ENCODE measurements around the gene MDH1B.
"Not testable (repeated sequence)": the region's sequence is repeated elsewhere in the genome, so short reads cannot be mapped to it uniquely, and the experiment has no call there.

Gene MDH1B

DNA sequence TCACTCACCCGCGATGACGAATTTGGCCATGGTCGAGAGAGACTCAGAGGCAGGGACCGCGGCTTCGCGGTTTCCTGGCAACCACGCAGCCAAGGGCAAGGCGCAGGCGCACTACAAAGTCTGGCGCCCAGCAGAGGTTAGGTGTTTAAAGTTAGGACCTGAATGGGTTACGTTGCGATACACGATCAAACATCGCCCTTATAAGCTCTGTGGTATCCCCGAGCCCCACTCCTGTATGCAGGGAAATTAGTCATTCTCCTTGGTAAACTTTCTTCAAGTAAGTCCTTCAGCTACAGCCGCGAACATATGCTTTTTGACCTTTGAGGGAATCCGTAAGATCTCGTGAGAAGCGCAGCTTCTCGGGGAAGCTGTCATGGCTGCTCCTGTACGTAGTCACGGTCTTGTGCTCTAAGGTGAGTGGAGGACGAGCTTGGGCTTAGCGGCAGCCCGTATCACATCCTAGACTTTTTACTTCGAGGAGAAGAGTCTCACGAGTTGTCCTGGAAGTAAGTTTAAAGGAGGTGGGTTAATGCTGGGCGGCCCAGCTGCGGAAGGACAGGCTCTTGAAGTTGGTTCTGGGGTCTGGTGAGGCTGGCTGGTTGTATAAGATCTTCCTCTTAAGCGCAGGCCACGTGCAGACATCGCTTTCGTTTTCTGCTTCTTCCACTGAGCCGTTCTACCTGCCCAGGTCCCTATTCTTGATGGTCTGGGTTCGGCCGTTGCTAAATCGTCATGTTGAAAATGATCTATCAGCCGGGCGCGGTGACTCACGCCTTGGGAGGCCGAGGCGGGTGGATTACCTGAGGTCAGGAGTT lies at the start of gene MDH1B, which contains the start of gene FASTKD2:
Gene MDH1B (minus strand): TSS at position 87 of the 815 bp plus-strand sequence. CDS start 57 bp downstream, at position 30.
Gene FASTKD2 (plus strand): TSS at position 365 of the 815 bp plus-strand sequence. CDS start 1,088 bp downstream, outside the sequence.
- in situ Hi-C loops (cut with MboI; ENCODE audit: low sequenced_read_pairs), result no loop called here

GRCh38 chr2:206814498-206814897 lies 49.4 kb upstream of the MDH1B start:
- in situ Hi-C loops (cut with MboI; ENCODE audit: low sequenced_read_pairs), result no loop called here

DNA sequence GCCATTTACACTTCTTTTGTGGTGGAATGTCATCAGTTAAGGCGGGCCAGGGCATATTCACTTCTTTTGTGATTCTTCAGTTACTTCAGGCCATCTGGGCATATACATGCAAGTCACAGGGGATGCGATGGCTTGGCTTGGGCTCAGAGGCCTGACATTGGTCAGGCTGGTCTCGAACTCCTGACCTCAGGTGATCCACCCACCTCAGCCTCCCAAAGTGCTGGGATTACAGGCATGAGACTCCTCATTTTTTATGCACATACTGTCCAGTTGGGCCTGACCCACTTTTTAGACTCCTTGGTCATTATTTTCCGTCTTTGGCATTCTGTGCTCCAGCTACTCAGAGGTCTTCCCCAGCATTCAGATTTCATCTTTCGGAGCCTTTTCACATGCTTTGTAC lies 47.3 kb upstream of the MDH1B start:
- in situ Hi-C loops (cut with MboI; ENCODE audit: low sequenced_read_pairs), result not testable (repeated sequence)

DNA sequence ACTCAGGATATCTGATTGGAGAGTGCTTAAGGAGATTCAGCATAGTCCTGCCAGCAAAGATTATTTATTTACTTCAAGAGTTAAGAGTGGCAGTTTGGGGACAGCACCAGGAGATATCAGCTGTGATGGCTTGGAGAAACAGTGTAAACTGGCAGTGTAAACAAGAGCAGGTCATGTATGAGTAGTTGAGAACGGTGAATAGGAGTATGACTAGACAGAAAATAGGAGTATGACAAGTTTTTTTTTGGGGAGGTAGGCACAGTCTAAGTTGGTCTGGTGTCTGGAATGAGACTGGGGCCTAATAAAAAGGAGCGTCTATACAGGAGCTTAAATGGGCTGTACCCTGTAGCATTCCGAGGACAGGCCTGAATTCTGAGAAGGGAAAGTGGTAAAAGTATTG lies 42.5 kb upstream of the MDH1B start:
- in situ Hi-C loops (cut with MboI; ENCODE audit: low sequenced_read_pairs), result not testable (repeated sequence)

DNA sequence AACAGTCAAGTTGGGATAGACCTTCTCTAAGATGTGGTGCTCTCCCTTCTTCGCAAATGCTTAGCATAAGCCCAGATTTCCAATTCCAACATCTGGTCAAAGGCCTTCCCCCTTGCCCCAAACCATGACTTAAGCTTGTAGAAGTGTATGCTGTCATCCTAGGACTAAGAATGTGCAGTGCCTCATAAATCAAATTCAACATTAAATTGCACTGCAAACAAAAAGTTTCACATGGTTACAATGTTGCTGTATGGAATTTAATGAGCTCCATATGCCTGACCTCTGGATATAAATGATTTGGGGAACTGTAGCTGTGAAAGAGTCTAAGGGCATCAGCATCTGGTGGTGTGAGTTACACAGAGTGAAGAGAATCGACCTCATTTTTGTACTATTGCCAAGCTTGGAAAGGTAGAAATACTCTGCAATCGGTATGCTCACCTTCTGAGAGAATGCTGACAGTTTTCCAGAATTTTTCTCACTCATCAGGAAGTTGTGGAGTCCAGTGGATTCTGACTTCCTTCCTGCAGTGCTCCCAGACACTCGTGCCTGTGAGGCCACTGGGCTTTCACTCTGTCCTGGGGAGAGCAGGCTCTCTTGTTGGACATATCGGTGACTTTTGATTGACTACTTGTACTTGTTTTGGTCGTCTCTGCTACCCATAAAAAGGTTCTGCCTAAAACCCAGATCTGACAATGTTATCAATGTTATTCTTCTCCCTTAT lies 40.9 kb upstream of the MDH1B start:
- in situ Hi-C loops (cut with MboI; ENCODE audit: low sequenced_read_pairs), result no loop called here

DNA sequence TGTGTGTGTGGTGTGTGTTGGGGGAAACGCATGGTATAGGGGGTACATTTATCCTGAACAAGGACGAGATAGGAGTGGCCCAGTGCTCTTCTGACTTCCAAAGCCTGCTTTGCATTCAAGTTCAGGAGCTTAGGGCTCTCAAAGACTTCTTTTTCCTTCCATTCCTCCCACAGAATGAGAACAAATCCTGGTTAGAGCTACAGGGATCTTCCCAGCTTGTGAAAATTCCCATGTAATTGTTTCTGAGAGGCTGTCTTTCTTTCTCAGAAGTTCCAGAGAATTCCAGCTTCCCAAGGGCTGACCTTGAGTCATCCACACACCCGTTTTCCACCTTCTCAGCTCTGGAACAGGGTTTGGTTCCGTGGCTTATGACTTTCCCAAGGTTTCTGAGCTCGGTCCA lies 39.2 kb upstream of the MDH1B start:
- in situ Hi-C loops (cut with MboI; ENCODE audit: low sequenced_read_pairs), result no loop called here

GRCh38 chr2:206802654-206803514 lies 37.8 kb upstream of the MDH1B start:
- in situ Hi-C loops (cut with MboI; ENCODE audit: low sequenced_read_pairs), result no loop called here

DNA sequence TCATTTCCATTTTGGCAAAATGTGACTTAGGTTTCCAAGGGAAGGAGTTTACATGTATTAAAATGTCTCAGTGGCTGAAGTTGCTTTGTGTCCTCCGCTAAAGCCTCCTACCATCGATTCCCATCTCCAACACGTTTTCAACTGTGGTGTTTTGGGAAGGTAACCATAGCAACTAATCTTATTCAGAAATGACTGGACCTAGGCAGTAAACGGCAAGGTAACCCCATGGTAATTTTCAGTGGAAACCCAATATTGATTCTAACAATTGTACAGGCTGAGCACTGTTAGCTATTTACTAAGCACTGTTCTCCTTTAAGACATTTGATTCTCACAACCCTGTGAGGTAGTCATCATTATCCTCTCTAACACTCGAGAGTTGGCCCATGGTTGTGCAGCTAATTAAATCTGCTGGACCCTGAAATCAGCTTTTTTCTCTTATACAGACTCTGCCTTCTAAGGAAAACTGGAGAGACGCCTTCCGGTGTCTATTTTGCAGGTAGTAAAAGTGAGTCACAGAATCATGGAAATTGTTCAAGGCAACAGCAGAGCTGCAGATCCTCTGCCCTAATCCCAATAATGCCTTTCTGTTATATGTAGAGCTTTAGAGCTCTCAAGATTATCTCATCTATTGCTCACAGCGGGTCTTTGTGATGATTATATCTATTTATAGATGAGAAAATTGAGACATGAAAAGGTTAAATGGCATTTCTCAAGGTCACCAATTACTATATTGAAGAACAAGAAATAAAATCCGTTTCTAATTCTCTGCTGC lies 36.5 kb upstream of the MDH1B start:
- in situ Hi-C loops (cut with MboI; ENCODE audit: low sequenced_read_pairs), result no loop called here

DNA sequence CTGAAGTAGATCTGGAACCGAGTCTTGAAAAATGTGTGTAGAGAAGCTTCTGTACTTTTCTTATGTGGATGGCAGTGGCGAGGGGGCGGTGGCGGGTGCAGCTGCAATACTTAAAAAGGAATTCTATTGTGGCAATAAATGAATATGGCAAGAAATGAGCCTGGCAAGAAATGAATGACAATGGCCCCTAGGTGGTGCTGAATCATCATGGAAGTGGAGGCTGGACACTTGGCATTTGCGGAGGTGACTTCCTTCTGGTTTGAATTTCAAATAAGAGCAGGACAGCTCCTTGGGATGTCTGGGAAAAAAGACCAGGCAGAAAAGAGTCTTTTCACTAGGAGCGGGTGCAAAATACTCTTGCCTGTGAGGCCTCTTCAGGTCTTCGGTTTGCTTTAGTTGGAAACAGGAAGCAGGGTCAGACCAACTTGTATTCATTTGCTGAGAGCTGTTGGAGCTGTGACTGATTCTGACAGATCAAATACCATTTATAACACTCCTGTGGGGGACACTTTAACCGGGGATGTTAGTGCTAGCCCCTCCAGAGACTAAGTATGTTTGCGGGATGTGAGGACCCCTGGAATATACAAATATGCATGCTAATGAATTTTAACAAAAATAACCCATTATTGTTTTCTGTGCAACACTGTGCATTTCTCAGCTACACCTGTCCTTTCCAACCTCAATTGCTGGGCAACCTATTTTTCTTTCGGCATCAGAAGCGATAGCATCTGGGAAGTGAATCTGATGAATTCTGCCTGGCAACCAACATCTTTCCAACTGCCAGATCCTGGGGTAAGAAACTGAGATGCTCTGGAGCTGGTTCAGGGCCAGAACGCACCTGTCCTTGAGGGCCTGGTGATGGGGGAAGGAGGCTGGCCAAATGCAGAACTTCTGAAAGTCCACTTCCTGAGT lies 35.6 kb upstream of the MDH1B start:
- in situ Hi-C loops (cut with MboI; ENCODE audit: low sequenced_read_pairs), result no loop called here

DNA sequence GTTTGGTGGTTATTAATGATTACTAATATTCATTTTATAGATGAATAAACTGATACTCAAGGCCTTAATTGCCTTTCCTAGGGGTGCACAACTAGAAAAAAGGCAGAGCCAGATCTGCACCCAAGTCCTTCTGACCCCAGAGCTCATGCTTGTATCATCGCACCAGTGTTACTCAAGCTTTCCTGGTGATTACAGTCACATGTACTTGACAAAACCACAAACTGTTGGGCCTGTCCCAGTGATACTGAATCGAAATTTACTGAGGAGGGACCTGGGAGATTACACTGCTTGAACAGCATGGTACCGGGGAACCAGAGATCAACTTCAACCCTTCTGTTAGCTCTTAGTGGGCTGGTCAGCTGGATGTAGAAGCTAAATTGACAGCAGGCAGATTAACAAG lies 34.0 kb upstream of the MDH1B start:
- in situ Hi-C loops (cut with MboI; ENCODE audit: low sequenced_read_pairs), result loop anchor here (10.0 kb wide), 1 partner anchor 676 kb away; no protein-coding TSS in a partner anchor

DNA sequence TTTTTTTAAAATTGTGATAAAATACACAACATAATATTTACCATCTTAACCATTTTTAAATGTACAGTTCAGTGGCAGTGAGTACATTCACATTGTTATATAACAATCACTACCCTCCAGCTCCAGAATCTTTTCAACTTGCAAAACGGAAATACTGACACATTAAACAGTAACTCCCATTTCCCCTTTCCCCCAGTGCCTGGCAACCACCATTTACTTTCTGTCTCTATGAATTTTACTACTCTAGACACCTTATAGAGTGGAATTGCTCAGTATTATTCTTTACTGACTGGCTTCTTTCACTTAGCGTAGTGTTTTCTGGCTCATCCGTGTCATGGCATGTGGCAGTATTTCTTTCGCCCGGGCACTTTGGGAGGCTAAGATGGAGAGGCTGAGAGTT lies 32.9 kb upstream of the MDH1B start:
- in situ Hi-C loops (cut with MboI; ENCODE audit: low sequenced_read_pairs), result loop anchor here (10.0 kb wide), 1 partner anchor 677 kb away; no protein-coding TSS in a partner anchor

DNA sequence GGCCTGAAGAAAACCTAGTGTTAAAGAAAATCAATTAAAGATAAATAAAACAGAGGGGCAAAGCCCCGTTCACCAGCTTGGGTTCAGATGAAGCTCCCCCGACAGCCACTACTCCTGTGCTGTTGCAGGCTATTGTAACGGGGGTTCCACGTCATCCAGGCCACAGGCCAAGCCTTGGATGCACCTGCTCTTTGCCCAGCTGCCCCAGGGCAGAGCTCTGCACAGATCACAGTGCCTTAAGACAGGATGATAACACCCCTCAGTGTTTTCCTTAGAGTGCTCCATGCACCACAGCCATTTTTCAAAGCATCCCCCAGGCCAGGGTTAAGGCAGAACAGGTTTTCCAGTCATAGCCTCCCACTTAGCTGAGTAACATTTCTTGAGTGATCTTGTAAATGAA lies 32.2 kb upstream of the MDH1B start:
- in situ Hi-C loops (cut with MboI; ENCODE audit: low sequenced_read_pairs), result loop anchor here (10.0 kb wide), 1 partner anchor 677 kb away; no protein-coding TSS in a partner anchor

DNA sequence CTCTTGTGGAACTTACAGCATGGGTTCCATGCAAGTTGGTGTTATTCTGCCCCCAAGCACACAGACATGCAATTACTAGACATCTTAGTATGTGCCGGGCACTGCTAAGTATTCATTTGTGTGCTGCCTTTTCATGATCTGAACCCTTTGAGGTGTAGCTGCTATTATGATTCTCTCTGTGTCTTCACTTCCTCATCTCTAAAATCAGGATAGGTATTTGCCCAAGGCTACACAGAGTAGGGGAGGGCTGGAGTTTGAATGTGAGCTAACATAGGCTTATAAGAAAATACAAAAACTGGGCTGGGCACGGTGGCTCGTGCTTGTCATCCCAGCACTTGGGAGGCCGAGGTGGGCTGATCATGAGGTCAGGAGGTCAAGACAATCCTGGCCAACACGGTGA lies 27.5 kb upstream of the MDH1B start:
- in situ Hi-C loops (cut with MboI; ENCODE audit: low sequenced_read_pairs), result loop anchor here (10.0 kb wide), 1 partner anchor 682 kb away; no protein-coding TSS in a partner anchor

- in situ Hi-C loops (cut with MboI; ENCODE audit: low sequenced_read_pairs), result loop anchor here (10.0 kb wide), 1 partner anchor 684 kb away; no protein-coding TSS in a partner anchor
Measured at GRCh38 chr2:206790311-206790935, 25.3 kb upstream of the MDH1B start.

- in situ Hi-C loops (cut with MboI; ENCODE audit: low sequenced_read_pairs), result no loop called here
Measured at GRCh38 chr2:206784559-206785353, 19.6 kb upstream of the MDH1B start.

GRCh38 chr2:206783718-206784117 lies 18.6 kb upstream of the MDH1B start:
- in situ Hi-C loops (cut with MboI; ENCODE audit: low sequenced_read_pairs), result no loop called here

DNA sequence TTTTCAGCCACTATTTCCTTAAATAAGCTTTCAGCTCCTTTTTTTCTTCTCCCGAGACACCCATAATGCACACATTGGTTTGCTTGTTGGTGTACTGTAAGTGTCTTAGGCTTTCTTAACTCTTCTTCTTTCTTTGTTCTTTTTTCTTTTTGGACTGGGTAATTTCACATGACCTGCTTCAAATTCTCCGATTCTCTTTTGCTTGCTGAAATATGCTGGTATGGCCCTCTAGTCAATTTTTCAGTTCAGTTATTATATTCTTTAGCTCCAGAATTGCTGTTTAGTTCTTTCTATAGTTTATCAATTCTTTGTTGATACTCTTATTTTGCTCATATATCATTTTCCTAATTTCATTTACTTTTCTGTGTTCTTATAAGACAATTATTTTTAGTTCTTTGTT lies 15.5 kb upstream of the MDH1B start:
- in situ Hi-C loops (cut with MboI; ENCODE audit: low sequenced_read_pairs), result no loop called here

GRCh38 chr2:206776432-206776831 lies 11.3 kb upstream of the MDH1B start:
- in situ Hi-C loops (cut with MboI; ENCODE audit: low sequenced_read_pairs), result no loop called here

Measured in HL-60/S4 treated with phorbol 12-myristate 13-acetate at 8.2 ng/mL for 4 days and 3 days (cell line).